Measurements from ENCODE around the gene FHOD1. TPM values are rescaled to one million over a fixed set of nuclear protein-coding genes. Genes with fewer than 3 reads are reported as not detected.
A peak's percentile ranks its signal among the peaks of the same experiment; 100 is the strongest.

The FHOD1 gene
- polyA plus RNA-seq, 4 donors: 12.4 to 19.7 (median 15.8) TPM

GRCh38 chr16:67188323-67188722, 59.0 kb downstream of the FHOD1 start:
- Histone ChIP-seq H3K36me3 (ENCODE audit: control insufficient read depth in 3 of 3, insufficient read depth in 2 of 3, low read depth in 1 of 3, low read length in 3 of 3) (peaks cover 0 to 7% (median 0%) of the 10 kb centered on the region in 3 donors), H3K4me1 (ENCODE audit: control insufficient read depth in 3 of 3, insufficient read depth in 2 of 3, low read depth in 1 of 3, low read length in 2 of 3) (peaks cover 6 to 30% (median 8%) of the 10 kb centered on the region in 3 donors), H3K4me3 (ENCODE audit: low read depth in 1 of 3, low read length in 3 of 3) (no peak overlapping the region), H3K27me3 (ENCODE audit: control insufficient read depth in 3 of 3, insufficient read depth in 3 of 3, low read length in 3 of 3) (peaks cover 0 to 6% (median 0%) of the 10 kb centered on the region in 3 donors), H3K27ac (ENCODE audit: low read depth in 1 of 3, low read length in 2 of 3) (no peak overlapping the region), H3K9me3 (ENCODE audit: control insufficient read depth in 2 of 2, insufficient read depth in 1 of 2, low read depth in 1 of 2, low read length in 1 of 2) (no peaks in the 10 kb centered on the region)
- WGBS, 3 donors: 74 to 88% (median 77%) methylated on average over 4 of the region's 4 CpGs
- FAIRE-seq (no peak), DNase-seq (no peak)

GRCh38 chr16:67187175-67187890, 59.9 kb downstream of the FHOD1 start:
- no peak for FAIRE-seq

GRCh38 chr16:67186550-67186950, 60.7 kb downstream of the FHOD1 start:
- DNase-seq (no peak), FAIRE-seq (no peak)
- Histone ChIP-seq H3K4me3 (ENCODE audit: low read depth in 1 of 3, low read length in 3 of 3) (no peak overlapping the region), H3K36me3 (ENCODE audit: control insufficient read depth in 3 of 3, insufficient read depth in 2 of 3, low read depth in 1 of 3, low read length in 3 of 3) (no peaks in the 10 kb centered on the region), H3K9me3 (ENCODE audit: control insufficient read depth in 2 of 2, insufficient read depth in 1 of 2, low read depth in 1 of 2, low read length in 1 of 2) (no peaks in the 10 kb centered on the region), H3K27me3 (ENCODE audit: control insufficient read depth in 3 of 3, insufficient read depth in 3 of 3, low read length in 3 of 3) (peaks cover 0 to 6% (median 0%) of the 10 kb centered on the region in 3 donors), H3K4me1 (ENCODE audit: control insufficient read depth in 3 of 3, insufficient read depth in 2 of 3, low read depth in 1 of 3, low read length in 2 of 3) (peaks cover 3 to 25% (median 3%) of the 10 kb centered on the region in 3 donors), H3K27ac (ENCODE audit: low read depth in 1 of 3, low read length in 2 of 3) (no peak overlapping the region)
- 63 to 81% (median 75%) methylated on average over 5 of the region's 5 CpGs for WGBS, 3 donors

More at GRCh38 chr16:67187175-67187890, 59.9 kb downstream of the FHOD1 start:
- 86 to 94% (median 90%) methylated on average over 24 to 26 of the region's 26 CpGs for WGBS, 3 donors
- Histone ChIP-seq H3K27me3 (ENCODE audit: control insufficient read depth in 3 of 3, insufficient read depth in 3 of 3, low read length in 3 of 3) (peaks cover 0 to 6% (median 0%) of the 10 kb centered on the region in 3 donors), H3K9me3 (ENCODE audit: control insufficient read depth in 2 of 2, insufficient read depth in 1 of 2, low read depth in 1 of 2, low read length in 1 of 2) (no peaks in the 10 kb centered on the region), H3K4me1 (ENCODE audit: control insufficient read depth in 3 of 3, insufficient read depth in 2 of 3, low read depth in 1 of 3, low read length in 2 of 3) (peaks cover 3 to 28% (median 3%) of the 10 kb centered on the region in 3 donors), H3K27ac (ENCODE audit: low read depth in 1 of 3, low read length in 2 of 3) (no peak overlapping the region), H3K36me3 (ENCODE audit: control insufficient read depth in 3 of 3, insufficient read depth in 2 of 3, low read depth in 1 of 3, low read length in 3 of 3) (no peaks in the 10 kb centered on the region), H3K4me3 (ENCODE audit: low read depth in 1 of 3, low read length in 3 of 3) (no peak overlapping the region)
- no peak for DNase-seq

GRCh38 chr16:67185651-67186134, 61.6 kb downstream of the FHOD1 start:
- Histone ChIP-seq H3K27ac (ENCODE audit: low read depth in 1 of 3, low read length in 2 of 3) (no peak overlapping the region), H3K9me3 (ENCODE audit: control insufficient read depth in 2 of 2, insufficient read depth in 1 of 2, low read depth in 1 of 2, low read length in 1 of 2) (no peaks in the 10 kb centered on the region), H3K36me3 (ENCODE audit: control insufficient read depth in 3 of 3, insufficient read depth in 2 of 3, low read depth in 1 of 3, low read length in 3 of 3) (peaks cover 0 to 5% (median 0%) of the 10 kb centered on the region in 3 donors), H3K4me3 (ENCODE audit: low read depth in 1 of 3, low read length in 3 of 3) (peak overlapping the region in 2 of 3 donors; percentile 0 to 58), H3K27me3 (ENCODE audit: control insufficient read depth in 3 of 3, insufficient read depth in 3 of 3, low read length in 3 of 3) (peaks cover 0 to 6% (median 0%) of the 10 kb centered on the region in 3 donors), H3K4me1 (ENCODE audit: control insufficient read depth in 3 of 3, insufficient read depth in 2 of 3, low read depth in 1 of 3, low read length in 2 of 3) (peaks cover 3 to 23% (median 3%) of the 10 kb centered on the region in 3 donors)
- WGBS, 3 donors: 3 to 9% (median 6%) methylated on average over 12 of the region's 12 CpGs
- DNase-seq (no peak), FAIRE-seq (no peak)

DNA sequence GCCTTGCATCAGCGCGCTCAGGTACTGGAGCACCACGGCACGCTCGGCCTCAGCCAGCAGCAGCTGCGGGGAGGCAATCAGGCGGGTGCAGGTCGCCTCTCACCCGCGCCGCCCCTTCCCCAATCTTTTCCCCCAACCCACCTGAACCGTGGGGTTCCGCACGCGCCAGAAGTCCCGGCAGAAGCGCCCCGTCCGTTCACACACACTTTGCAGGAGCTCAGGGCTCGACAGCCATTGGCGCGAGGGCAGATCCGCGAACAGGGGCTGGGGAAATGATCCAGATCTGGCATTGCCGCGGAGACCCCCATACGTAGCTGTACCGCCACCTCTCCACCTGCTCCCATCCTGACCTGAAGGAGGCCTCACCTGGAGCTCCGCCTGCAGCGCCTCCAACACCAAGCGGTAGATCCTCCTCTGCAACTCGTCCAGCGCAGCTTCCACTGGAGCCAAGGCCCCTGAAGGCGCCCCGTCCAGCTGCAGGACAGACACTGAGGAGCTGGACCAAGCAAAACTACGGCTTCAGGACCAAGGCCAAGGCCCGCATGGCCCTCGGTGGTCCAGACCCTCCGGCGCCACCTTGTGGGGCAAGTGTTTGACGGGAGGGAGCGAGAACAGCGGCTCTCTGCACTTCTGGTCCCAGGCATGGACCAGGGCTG, 62.2 kb downstream of the FHOD1 start:
- Histone ChIP-seq H3K27me3 (ENCODE audit: control insufficient read depth in 3 of 3, insufficient read depth in 3 of 3, low read length in 3 of 3) (peaks cover 0 to 6% (median 0%) of the 10 kb centered on the region in 3 donors), H3K4me3 (ENCODE audit: low read depth in 1 of 3, low read length in 3 of 3) (peak overlapping the region in 2 of 3 donors; percentile 0 to 58), H3K27ac (ENCODE audit: low read depth in 1 of 3, low read length in 2 of 3) (no peak overlapping the region), H3K36me3 (ENCODE audit: control insufficient read depth in 3 of 3, insufficient read depth in 2 of 3, low read depth in 1 of 3, low read length in 3 of 3) (peaks cover 0 to 5% (median 0%) of the 10 kb centered on the region in 3 donors), H3K9me3 (ENCODE audit: control insufficient read depth in 2 of 2, insufficient read depth in 1 of 2, low read depth in 1 of 2, low read length in 1 of 2) (no peaks in the 10 kb centered on the region), H3K4me1 (ENCODE audit: control insufficient read depth in 3 of 3, insufficient read depth in 2 of 3, low read depth in 1 of 3, low read length in 2 of 3) (peaks cover 3 to 23% (median 3%) of the 10 kb centered on the region in 3 donors)
- 12 to 14% (median 13%) methylated on average over 36 to 43 of the region's 43 CpGs for WGBS, 3 donors
- FAIRE-seq: no peak
- DNase-seq: peak; percentile 84 to 93

GRCh38 chr16:67184453-67184994, 62.8 kb downstream of the FHOD1 start:
- 4 to 9% (median 6%) methylated on average over 49 to 59 of the region's 59 CpGs for WGBS, 3 donors

DNA sequence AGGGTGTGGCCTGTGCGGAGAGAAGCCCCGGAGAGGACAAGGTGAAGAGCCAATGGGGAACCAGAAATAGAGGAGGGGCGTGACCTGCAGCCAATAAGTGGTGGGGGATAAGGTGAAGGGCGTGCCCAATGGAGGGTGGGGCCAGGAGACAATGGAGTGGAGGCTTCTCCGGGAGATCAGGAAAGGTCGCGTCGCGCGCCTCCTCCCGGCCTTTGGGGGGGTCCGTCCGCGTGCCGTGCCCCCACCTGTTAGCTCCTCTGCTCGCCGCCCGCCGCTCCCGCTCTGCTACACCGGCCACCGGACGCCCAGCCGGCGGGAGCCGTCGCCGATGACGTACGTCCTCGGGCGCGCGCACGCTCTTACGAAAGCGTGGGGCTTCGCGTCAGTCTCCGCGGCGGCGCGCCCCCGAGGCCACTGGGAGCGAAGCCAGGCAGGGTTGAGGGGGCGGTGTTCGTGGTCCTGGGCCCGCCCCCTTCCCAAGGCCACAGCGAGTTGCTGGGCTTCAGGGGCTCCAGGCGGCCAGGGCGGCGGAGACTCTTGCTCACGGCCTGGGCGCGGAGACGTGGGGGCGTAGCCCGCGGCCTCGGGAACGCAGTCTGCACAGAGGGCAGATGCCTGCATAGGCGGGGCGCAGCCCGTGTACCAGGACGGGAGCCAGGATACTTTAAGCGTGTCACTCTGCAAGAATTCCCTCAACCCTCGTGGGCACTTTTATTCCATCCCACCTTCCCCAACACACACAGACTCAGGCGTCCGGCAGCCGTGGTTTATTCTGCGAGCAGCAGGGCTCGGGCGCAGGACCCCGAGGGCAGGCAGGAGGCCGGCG, 63.4 kb downstream of the FHOD1 start, which contains the start of gene MATCAP1:
Gene MATCAP1, minus strand, starts transcription at position 337 of the 826 bp plus-strand sequence. CDS start 3,353 bp downstream, outside the sequence.
- FAIRE-seq (no peak), DNase-seq (peak; percentile 99)
- Histone ChIP-seq H3K4me1 (ENCODE audit: control insufficient read depth in 3 of 3, insufficient read depth in 2 of 3, low read depth in 1 of 3, low read length in 2 of 3) (peaks cover 3 to 25% (median 5%) of the 10 kb centered on the region in 3 donors), H3K27ac (ENCODE audit: low read depth in 1 of 3, low read length in 2 of 3) (peak within 1 kb of the TSS; percentile 84 to 98 (median 89)), H3K4me3 (ENCODE audit: low read depth in 1 of 3, low read length in 3 of 3) (peak within 1 kb of the TSS; percentile 58 to 61 (median 58)), H3K36me3 (ENCODE audit: control insufficient read depth in 3 of 3, insufficient read depth in 2 of 3, low read depth in 1 of 3, low read length in 3 of 3) (peaks cover 0 to 5% (median 0%) of the 10 kb centered on the region in 3 donors), H3K27me3 (ENCODE audit: control insufficient read depth in 3 of 3, insufficient read depth in 3 of 3, low read length in 3 of 3) (peaks cover 0 to 6% (median 0%) of the 10 kb centered on the region in 3 donors), H3K9me3 (ENCODE audit: control insufficient read depth in 2 of 2, insufficient read depth in 1 of 2, low read depth in 1 of 2, low read length in 1 of 2) (no peaks in the 10 kb centered on the region)
- WGBS, 3 donors: 0 to 1% (median 0%) methylated on average over 62 to 77 of the region's 77 CpGs

More at GRCh38 chr16:67184453-67184994, 62.8 kb downstream of the FHOD1 start:
- H3K4me1 ChIP-seq (ENCODE audit: control insufficient read depth in 3 of 3, insufficient read depth in 2 of 3, low read depth in 1 of 3, low read length in 2 of 3): peaks cover 3 to 23% (median 3%) of the 10 kb centered on the region in 3 donors
- H3K27ac ChIP-seq (ENCODE audit: low read depth in 1 of 3, low read length in 2 of 3): peak overlapping the region; percentile 84 to 98 (median 89)
- DNase-seq: no peak
- H3K36me3 ChIP-seq (ENCODE audit: control insufficient read depth in 3 of 3, insufficient read depth in 2 of 3, low read depth in 1 of 3, low read length in 3 of 3): peaks cover 0 to 5% (median 0%) of the 10 kb centered on the region in 3 donors
- H3K9me3 ChIP-seq (ENCODE audit: control insufficient read depth in 2 of 2, insufficient read depth in 1 of 2, low read depth in 1 of 2, low read length in 1 of 2): no peaks in the 10 kb centered on the region
- H3K4me3 ChIP-seq (ENCODE audit: low read depth in 1 of 3, low read length in 3 of 3): peak overlapping the region; percentile 58 to 61 (median 58)
- FAIRE-seq: no peak
- H3K27me3 ChIP-seq (ENCODE audit: control insufficient read depth in 3 of 3, insufficient read depth in 3 of 3, low read length in 3 of 3): peaks cover 0 to 6% (median 0%) of the 10 kb centered on the region in 3 donors

Measured in small intestine (tissue), 7 donors.